ENCODE results near the gene XAB2.

- TF ChIP-seq POLR2A (IDR thresholded peaks at IDR 0.05) (no peak), CTCF (IDR thresholded peaks at IDR 0.05) (no peak)
Observed at GRCh38 chr19:7570761-7571160, 58.6 kb downstream of the XAB2 start.
